Measurements from ENCODE around the gene RAB26. TPM values are rescaled to one million over a fixed set of nuclear protein-coding genes. Genes with fewer than 3 reads are reported as not detected.

Gene RAB26
- total RNA-seq, 1 donor from 2014 or later: not detected

DNA sequence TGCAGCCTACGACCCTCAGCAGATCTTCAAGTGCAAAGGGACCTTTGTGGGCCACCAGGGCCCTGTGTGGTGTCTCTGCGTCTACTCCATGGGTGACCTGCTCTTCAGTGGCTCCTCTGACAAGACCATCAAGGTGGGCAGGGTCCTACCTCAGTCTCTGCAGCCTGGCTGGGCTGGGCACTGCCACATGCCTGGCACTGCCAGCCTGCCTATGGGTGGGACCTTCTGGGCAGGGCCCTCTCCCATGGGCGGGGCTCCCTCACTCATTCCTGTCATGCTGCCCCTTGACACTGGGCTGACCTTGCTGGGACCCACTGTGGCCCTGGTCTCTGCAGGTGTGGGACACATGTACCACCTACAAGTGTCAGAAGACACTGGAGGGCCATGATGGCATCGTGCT lies 25.5 kb downstream of the RAB26 start:
- no peaks in the 10 kb centered on the region for H3K9me3 ChIP-seq
- no peak overlapping the region for H3K27ac ChIP-seq
- no peak overlapping the region for H3K4me3 ChIP-seq
- intact Hi-C loops (cut with DNase I): no loop called here
- H3K4me1 ChIP-seq: no peaks in the 10 kb centered on the region
- DNase-seq (ENCODE audit: low spot score in 2 of 2): no peak
- TF ChIP-seq, protein P1, sequence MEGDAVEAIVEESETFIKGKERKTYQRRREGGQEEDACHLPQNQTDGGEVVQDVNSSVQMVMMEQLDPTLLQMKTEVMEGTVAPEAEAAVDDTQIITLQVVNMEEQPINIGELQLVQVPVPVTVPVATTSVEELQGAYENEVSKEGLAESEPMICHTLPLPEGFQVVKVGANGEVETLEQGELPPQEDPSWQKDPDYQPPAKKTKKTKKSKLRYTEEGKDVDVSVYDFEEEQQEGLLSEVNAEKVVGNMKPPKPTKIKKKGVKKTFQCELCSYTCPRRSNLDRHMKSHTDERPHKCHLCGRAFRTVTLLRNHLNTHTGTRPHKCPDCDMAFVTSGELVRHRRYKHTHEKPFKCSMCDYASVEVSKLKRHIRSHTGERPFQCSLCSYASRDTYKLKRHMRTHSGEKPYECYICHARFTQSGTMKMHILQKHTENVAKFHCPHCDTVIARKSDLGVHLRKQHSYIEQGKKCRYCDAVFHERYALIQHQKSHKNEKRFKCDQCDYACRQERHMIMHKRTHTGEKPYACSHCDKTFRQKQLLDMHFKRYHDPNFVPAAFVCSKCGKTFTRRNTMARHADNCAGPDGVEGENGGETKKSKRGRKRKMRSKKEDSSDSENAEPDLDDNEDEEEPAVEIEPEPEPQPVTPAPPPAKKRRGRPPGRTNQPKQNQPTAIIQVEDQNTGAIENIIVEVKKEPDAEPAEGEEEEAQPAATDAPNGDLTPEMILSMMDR (IDR thresholded peaks at IDR 0.05): no peak
- H3K36me3 ChIP-seq: peaks cover 45 to 82% of the 10 kb centered on the region in 2 donors
- H3K27me3 ChIP-seq: no peaks in the 10 kb centered on the region

DNA sequence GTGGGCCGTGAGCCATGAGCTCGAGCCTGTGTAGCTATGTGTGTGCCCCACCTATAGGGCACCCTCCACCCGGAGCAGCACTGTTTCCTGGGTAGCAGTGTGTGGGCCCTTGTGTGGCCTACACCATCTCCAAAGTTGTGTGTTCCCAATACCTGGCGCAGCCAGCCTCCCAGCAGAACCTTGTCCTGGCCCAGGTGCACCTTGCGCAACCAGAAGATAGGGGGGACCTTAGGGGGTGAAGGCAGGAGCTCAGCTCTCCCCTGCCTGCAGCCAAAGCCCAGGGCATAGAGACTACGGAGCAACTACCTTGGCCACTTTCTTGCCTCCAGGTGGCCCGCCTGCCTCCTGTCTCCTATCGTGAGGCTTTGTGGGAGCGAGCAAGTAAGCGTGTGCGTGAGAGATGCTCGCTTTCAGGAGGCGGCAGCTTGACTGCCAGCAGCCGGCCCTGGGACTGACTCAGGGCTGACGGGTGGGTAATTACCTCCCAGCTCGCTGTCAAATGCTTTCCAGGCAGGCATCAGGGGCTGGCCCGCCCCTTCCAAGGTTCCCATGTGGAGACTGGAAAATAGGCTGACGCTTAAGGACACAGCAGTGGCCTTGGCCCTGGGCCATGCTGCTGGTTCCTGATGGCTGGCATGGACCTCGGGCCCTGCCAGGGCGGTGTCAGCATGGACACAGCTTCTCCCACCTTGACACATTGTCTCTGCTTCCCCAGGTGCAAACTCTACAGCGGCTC lies 26.1 kb downstream of the RAB26 start:
- TF ChIP-seq, protein P1 (IDR thresholded peaks at IDR 0.05): no peak
- Histone ChIP-seq H3K36me3 (peaks cover 45 to 78% of the 10 kb centered on the region in 2 donors), H3K4me1 (no peaks in the 10 kb centered on the region), H3K27ac (no peak overlapping the region), H3K27me3 (no peaks in the 10 kb centered on the region), H3K9me3 (no peaks in the 10 kb centered on the region), H3K4me3 (no peak overlapping the region)
- intact Hi-C loops (cut with DNase I): no loop called here
- no peak for DNase-seq (ENCODE audit: low spot score in 2 of 2)

DNA sequence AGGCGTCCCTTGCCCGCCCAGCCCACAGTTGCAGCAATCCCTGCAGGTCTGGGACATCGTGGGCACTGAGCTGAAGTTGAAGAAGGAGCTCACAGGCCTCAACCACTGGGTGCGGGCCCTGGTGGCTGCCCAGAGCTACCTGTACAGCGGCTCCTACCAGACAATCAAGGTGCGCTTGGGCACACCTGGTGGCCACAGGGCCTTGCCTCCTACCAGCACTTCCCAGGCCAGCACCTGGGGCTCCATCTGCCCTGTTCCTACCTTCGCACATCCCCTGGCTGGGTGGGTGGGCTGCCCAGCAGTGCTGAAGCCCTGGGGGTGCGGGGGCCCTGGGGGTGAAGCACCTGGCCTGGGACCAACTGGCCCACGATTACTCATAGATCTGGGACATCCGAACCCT lies 27.0 kb downstream of the RAB26 start:
- Histone ChIP-seq H3K4me3 (no peak overlapping the region), H3K27ac (no peak overlapping the region), H3K9me3 (no peaks in the 10 kb centered on the region), H3K4me1 (no peaks in the 10 kb centered on the region), H3K27me3 (no peaks in the 10 kb centered on the region), H3K36me3 (peaks cover 43 to 76% of the 10 kb centered on the region in 2 donors)
- TF ChIP-seq, protein P1 (IDR thresholded peaks at IDR 0.05): no peak
- DNase-seq (ENCODE audit: low spot score in 2 of 2): no peak
- intact Hi-C loops (cut with DNase I): no loop called here

DNA sequence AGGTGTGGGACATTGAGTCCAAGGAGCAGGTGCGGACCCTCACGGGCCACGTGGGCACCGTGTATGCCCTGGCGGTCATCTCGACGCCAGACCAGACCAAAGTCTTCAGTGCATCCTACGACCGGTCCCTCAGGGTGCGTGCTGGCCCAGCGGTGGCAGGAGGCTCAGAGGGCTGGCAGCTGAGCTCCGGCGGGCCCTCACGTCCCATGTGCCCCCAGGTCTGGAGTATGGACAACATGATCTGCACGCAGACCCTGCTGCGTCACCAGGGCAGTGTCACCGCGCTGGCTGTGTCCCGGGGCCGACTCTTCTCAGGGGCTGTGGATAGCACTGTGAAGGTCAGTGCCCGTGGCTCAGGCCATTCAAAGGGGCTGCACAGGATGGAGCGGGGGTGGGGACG lies 27.6 kb downstream of the RAB26 start:
- intact Hi-C loops (cut with DNase I): no loop called here
- Histone ChIP-seq H3K4me3 (no peak overlapping the region), H3K4me1 (no peaks in the 10 kb centered on the region), H3K27ac (no peak overlapping the region), H3K36me3 (peaks cover 43 to 71% of the 10 kb centered on the region in 2 donors), H3K9me3 (no peaks in the 10 kb centered on the region), H3K27me3 (no peaks in the 10 kb centered on the region)
- no peak for DNase-seq (ENCODE audit: low spot score in 2 of 2)
- TF ChIP-seq, protein P1 (IDR thresholded peaks at IDR 0.05): no peak

DNA sequence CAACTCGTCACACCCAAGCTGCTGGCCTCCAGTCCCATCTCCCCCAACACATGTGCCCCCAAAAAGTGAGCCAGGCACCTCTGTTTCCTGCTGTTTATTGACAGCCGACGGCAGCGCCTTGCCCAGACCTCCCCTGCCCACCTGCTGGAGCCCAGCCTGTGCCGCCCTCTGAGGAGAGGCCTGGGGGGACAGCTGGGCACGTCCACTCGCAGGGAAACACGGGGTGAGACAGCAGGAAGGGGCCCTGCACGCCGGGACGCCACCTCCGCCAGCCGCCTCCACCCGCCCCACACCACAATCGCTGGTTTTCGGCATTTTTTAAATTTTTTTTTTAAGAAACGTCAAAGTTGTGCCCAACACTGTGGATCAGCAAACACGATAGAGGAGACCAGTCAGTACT lies 28.7 kb downstream of the RAB26 start:
- intact Hi-C loops (cut with DNase I): no loop called here
- no peaks in the 10 kb centered on the region for H3K9me3 ChIP-seq
- H3K27me3 ChIP-seq: no peaks in the 10 kb centered on the region
- H3K27ac ChIP-seq: no peak overlapping the region
- peaks cover 40 to 60% of the 10 kb centered on the region in 2 donors for H3K36me3 ChIP-seq
- DNase-seq (ENCODE audit: low spot score in 2 of 2): no peak
- H3K4me1 ChIP-seq: no peaks in the 10 kb centered on the region
- H3K4me3 ChIP-seq: no peak overlapping the region
- TF ChIP-seq, protein P1 (IDR thresholded peaks at IDR 0.05): no peak
